Esophagus squamous epithelium (tissue), 4 donors: Measurements from ENCODE around the gene BLVRB.

Experiments used
- POLR2A ChIP-seq, 4 donors: fragments of 450-650 bp; IDR thresholded peaks; one replicate each; pipeline ENCODE4 v1.6.1; 2017; ENCODE audit warnings: antibody characterized with exemption in 4 of 4, mild to moderate bottlenecking in 4 of 4, moderate library complexity in 3 of 4
- TF ChIP-seq, protein P1 (sequence below), 6 experiments: fragments of 450-650 bp in 4 of 6; fragments of 200-600 bp in 2 of 6; sonication (generic) in 2 of 6; IDR thresholded peaks; one replicate each; pipeline ENCODE4 v1.5.1; 2016 to 2019; ENCODE audit warnings: antibody characterized with exemption in 6 of 6, mild to moderate bottlenecking in 4 of 6, moderate library complexity in 4 of 6

DNA sequence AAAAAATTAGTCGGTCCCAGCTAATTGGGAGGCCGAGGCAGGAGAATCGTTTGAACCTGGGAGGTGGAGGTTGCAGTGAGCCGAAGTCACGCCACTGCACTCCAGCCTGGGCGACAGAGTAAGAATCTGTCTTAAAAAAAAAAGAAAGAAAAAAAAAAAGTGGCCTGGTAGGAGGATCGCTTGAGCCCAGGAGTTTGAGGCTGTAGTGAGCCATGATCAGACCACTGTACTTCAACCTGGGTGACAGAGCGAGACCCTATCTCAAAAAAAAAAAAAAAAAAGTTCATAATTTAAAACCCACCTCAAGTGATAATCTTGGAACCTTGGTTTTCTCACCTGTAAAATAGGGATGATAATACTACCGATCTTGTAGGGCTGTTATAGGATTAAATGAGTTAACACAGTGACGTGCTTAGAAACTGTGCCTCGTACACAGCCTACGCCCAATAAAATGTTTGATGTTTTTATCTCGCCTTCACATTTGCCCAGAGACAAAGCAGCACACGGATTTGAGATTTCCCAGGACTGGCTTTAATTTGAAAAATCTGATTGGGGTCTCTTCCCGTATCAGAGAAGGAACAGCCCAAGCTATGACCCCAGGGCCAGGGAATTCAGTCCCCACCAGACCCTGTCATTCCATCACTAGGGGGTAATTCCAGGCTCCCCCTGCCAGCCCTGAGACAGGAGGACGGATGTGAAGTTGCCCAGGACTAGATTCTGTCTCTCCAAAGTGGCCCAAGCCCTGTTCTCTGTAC is 43.4 kb downstream of the BLVRB start:
- TF ChIP-seq, protein P1, sequence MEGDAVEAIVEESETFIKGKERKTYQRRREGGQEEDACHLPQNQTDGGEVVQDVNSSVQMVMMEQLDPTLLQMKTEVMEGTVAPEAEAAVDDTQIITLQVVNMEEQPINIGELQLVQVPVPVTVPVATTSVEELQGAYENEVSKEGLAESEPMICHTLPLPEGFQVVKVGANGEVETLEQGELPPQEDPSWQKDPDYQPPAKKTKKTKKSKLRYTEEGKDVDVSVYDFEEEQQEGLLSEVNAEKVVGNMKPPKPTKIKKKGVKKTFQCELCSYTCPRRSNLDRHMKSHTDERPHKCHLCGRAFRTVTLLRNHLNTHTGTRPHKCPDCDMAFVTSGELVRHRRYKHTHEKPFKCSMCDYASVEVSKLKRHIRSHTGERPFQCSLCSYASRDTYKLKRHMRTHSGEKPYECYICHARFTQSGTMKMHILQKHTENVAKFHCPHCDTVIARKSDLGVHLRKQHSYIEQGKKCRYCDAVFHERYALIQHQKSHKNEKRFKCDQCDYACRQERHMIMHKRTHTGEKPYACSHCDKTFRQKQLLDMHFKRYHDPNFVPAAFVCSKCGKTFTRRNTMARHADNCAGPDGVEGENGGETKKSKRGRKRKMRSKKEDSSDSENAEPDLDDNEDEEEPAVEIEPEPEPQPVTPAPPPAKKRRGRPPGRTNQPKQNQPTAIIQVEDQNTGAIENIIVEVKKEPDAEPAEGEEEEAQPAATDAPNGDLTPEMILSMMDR (IDR thresholded peaks at IDR 0.05), result no peak
- TF ChIP-seq POLR2A (IDR thresholded peaks at IDR 0.05), result no peak
